Chondrocyte (in vitro differentiated cells): ENCODE data around the gene SOAT2. TPM values are rescaled to one million over a fixed set of nuclear protein-coding genes. Genes with fewer than 3 reads are reported as not detected.

ENCODE experiments used
- DNase-seq: peaks from one replicate; pipeline ENCODE4 v3.0.0; 2021; ENCODE audit warnings: mixed read lengths, low spot score
- H3K27ac Mint-ChIP-seq: one replicate; pipeline ENCODE4 v1.8.0; 2021; ENCODE audit warnings: mild to moderate bottlenecking, moderate library complexity, mixed read lengths; ENCODE audit not compliant: unreplicated experiment
- H3K27me3 Mint-ChIP-seq: 2 replicates; pipeline ENCODE4 v1.8.0; 2021; ENCODE audit warnings: low read depth, mixed read lengths
- H3K36me3 Mint-ChIP-seq: 2 replicates; pipeline ENCODE4 v1.8.0; 2021; ENCODE audit warnings: low read depth, mixed read lengths
- H3K4me1 Mint-ChIP-seq: 2 replicates; pipeline ENCODE4 v1.8.0; 2021; ENCODE audit warnings: low read depth, mild to moderate bottlenecking, mixed read lengths
- H3K4me3 Mint-ChIP-seq: one replicate; pipeline ENCODE4 v1.8.0; 2021; ENCODE audit warnings: mild to moderate bottlenecking, moderate library complexity, mixed read lengths; ENCODE audit not compliant: unreplicated experiment
- H3K9me3 Mint-ChIP-seq: 2 replicates; pipeline ENCODE4 v1.8.0; 2021; ENCODE audit warnings: low read depth, mixed read lengths
- total RNA-seq: library from RNA; stranded (reverse); gene quantifications from 3 replicates; pipeline ENCODE4 v1.2.1, GENCODE V29; 2021
- TF ChIP-seq, protein P1 (sequence below): fragments of 200-600 bp; sonication (generic); IDR thresholded peaks from 2 replicates; pipeline ENCODE4 v1.5.0; 2021; ENCODE audit warnings: antibody characterized with exemption, mild to moderate bottlenecking, moderate library complexity

The SOAT2 gene
- total RNA-seq, 1 donor from 2014 or later, result not detected

DNA sequence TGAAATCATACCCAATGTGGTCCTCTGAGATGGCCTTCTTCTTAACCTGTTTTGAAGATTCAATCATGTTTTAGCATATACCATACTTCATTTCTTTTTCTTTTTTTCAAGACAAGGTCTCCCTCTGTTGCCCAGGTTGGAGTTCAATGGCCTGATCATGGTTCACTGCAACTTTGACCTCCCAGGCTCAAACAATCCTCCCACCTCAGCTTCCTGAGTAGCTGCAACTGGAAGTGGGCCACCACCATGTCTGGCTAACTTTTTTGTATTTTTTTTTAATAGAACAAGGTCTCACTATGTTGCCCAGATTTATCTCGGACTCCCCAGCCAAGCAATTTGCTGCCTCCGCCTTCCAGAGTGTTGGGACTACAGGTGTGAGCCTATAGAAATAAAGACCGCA, 30.4 kb downstream of the SOAT2 start:
- H3K4me3 Mint-ChIP-seq, result no peak overlapping the region
- DNase-seq, result no peak
- peaks cover 9% of the 10 kb centered on the region for H3K9me3 Mint-ChIP-seq
- no peaks in the 10 kb centered on the region for H3K4me1 Mint-ChIP-seq
- H3K27me3 Mint-ChIP-seq, result peaks cover 9% of the 10 kb centered on the region
- no peak overlapping the region for H3K27ac Mint-ChIP-seq
- TF ChIP-seq, protein P1, sequence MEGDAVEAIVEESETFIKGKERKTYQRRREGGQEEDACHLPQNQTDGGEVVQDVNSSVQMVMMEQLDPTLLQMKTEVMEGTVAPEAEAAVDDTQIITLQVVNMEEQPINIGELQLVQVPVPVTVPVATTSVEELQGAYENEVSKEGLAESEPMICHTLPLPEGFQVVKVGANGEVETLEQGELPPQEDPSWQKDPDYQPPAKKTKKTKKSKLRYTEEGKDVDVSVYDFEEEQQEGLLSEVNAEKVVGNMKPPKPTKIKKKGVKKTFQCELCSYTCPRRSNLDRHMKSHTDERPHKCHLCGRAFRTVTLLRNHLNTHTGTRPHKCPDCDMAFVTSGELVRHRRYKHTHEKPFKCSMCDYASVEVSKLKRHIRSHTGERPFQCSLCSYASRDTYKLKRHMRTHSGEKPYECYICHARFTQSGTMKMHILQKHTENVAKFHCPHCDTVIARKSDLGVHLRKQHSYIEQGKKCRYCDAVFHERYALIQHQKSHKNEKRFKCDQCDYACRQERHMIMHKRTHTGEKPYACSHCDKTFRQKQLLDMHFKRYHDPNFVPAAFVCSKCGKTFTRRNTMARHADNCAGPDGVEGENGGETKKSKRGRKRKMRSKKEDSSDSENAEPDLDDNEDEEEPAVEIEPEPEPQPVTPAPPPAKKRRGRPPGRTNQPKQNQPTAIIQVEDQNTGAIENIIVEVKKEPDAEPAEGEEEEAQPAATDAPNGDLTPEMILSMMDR, result no peak
- no peaks in the 10 kb centered on the region for H3K36me3 Mint-ChIP-seq

DNA sequence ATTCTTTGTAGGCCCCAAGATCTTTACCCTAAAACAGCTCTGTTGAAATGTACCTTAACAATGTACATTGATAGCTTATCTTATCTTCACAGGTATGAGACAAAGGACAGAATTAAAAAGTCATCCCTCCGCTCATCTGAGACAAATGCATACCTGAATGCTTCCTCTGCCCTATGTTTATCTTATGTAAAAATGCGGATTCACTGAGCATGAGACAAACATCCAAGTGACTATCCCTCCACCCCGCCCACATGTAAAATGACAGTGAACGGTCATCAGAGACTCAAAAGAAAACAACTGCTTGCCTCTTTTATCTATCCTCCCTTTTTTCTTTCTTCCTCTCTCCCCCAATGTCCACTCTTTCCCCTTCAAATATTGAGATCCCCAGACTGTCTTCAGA, 40.1 kb downstream of the SOAT2 start:
- Mint-ChIP-seq H3K27me3 (peaks cover 2% of the 10 kb centered on the region), H3K4me3 (no peak overlapping the region), H3K4me1 (no peaks in the 10 kb centered on the region), H3K9me3 (no peaks in the 10 kb centered on the region), H3K36me3 (no peaks in the 10 kb centered on the region), H3K27ac (no peak overlapping the region)
- TF ChIP-seq, protein P1, result no peak
- no peak for DNase-seq

DNA sequence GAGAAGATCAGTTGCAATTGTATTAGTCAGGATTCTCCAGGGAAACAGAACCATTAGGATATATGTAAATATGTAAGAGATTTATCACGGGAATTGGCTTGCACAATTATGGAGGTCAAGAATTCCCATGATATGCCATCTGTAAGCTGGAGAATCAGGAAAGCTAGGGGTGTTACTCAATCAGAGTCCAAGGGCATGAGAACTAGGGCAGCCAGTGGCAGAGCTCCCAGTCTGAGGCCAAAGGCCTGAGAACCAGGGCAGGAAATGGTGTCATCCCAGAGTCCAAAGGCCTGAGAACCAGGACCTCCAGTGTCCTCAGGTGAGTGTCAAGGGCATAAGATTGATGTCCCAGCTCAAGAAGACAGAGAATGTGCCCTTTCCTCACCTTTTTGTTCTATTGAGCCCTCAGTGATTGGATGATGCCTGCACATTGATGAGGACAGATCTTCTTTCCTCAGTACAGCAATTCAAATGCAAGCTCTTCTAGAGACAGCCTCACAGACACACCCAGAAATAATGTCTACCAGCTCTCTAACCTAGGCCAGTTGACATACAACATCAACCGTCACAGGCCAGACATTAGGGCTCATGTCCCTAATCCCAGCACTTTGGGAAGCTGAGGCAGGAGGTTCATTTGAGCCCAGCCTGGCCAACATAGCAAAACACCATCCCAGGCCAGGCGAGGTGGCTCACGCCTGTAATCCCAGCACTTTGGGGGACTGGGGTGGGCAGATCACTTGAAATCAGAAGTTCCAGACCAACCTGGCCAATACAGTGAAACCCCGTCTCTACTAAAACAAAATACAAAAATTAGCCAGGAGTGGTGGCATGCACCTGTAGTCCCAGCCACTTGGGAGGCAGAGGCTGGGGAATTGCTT, 42.3 kb downstream of the SOAT2 start:
- Mint-ChIP-seq H3K4me3 (no peak overlapping the region), H3K4me1 (no peaks in the 10 kb centered on the region), H3K27me3 (peaks cover 2% of the 10 kb centered on the region), H3K36me3 (no peaks in the 10 kb centered on the region), H3K27ac (no peak overlapping the region), H3K9me3 (no peaks in the 10 kb centered on the region)
- DNase-seq, result no peak
- TF ChIP-seq, protein P1, result no peak

DNA sequence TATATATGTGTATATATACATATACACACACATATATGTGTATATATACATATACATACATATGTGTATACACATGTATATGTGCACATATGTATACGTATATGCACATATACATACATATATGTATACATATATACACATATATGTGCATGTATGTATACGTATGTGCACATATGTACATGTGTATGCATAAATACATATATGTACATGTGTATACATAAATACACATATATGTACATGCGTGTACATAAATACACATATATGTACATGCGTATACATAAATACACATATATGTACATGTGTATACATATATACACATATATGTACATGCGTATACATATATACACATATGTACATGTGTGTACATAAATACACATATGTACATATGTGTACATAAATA, 43.9 kb downstream of the SOAT2 start:
- TF ChIP-seq, protein P1, result no peak
- no peak for DNase-seq
- no peaks in the 10 kb centered on the region for H3K9me3 Mint-ChIP-seq
- no peaks in the 10 kb centered on the region for H3K27me3 Mint-ChIP-seq
- no peak overlapping the region for H3K27ac Mint-ChIP-seq
- H3K4me1 Mint-ChIP-seq, result no peaks in the 10 kb centered on the region
- H3K36me3 Mint-ChIP-seq, result no peaks in the 10 kb centered on the region
- H3K4me3 Mint-ChIP-seq, result no peak overlapping the region

DNA sequence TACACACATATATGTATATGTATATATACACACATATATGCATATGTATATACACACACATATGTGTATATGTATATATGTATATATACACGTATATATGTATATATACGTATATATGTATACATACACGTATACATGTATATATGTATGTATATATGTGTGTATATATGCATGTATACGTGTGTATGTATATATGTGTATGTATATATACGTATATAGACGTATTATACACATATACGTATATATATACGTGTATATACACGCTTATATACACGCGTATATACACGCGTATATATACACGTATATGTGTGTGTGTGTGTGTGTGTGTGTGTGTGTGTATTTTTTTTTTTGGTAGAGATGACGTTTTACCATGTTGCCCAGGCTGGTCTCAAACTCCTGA, 44.4 kb downstream of the SOAT2 start:
- DNase-seq, result no peak
- Mint-ChIP-seq H3K27me3 (no peaks in the 10 kb centered on the region), H3K27ac (no peak overlapping the region), H3K36me3 (no peaks in the 10 kb centered on the region), H3K9me3 (no peaks in the 10 kb centered on the region), H3K4me1 (no peaks in the 10 kb centered on the region), H3K4me3 (no peak overlapping the region)
- TF ChIP-seq, protein P1, result no peak
